SK-N-SH treated with all-trans-retinoic acid at 6 μM for 48 hours (cell line): Measurements from ENCODE around the gene EAPP.
A peak's percentile ranks its signal among the peaks of the same experiment; 100 is the strongest.
"Not testable (repeated sequence)": the region's sequence is repeated elsewhere in the genome, so short reads cannot be mapped to it uniquely, and the experiment has no call there.

Experiments
- ATAC-seq: fragments of 200-7000 bp; cut with Tn5 transposase; 3 replicates; pipeline ENCODE4 v1.9.1; 2020; ENCODE audit warnings: mild to moderate bottlenecking, moderate library complexity
- ARNTL ChIP-seq: fragments of 450-650 bp; formaldehyde crosslinking; IDR thresholded peaks from 2 replicates; pipeline ENCODE4 v1.5.0; 2020; ENCODE audit warnings: low read depth, mild to moderate bottlenecking, moderate library complexity, borderline replicate concordance
- BACH2 ChIP-seq: fragments of 250-450 bp; sonication (Bioruptor Pico); IDR thresholded peaks from 2 replicates; pipeline ENCODE4 v1.9.0; 2021; ENCODE audit warnings: mild to moderate bottlenecking, borderline replicate concordance
- CSDC2 ChIP-seq: fragments of 250-450 bp; sonication (Bioruptor Pico); IDR thresholded peaks from 2 replicates; pipeline ENCODE4 v1.5.0; 2020; ENCODE audit warnings: mild to moderate bottlenecking, moderate library complexity
- ESRRG ChIP-seq: fragments of 250-450 bp; sonication (Bioruptor Pico); IDR thresholded peaks from 2 replicates; pipeline ENCODE4 v1.6.1; 2021; ENCODE audit warnings: mild to moderate bottlenecking
- GLIS3 ChIP-seq: fragments of 250-450 bp; sonication (Bioruptor Pico); IDR thresholded peaks from 2 replicates; pipeline ENCODE4 v1.5.0; 2020; ENCODE audit warnings: mild to moderate bottlenecking, moderate library complexity
- ISL1 ChIP-seq: fragments of 250-450 bp; sonication (Bioruptor Pico); IDR thresholded peaks from 2 replicates; pipeline ENCODE4 v2.1.2; 2022; ENCODE audit warnings: mild to moderate bottlenecking, moderate library complexity
- OSR1 ChIP-seq: fragments of 250-450 bp; sonication (Bioruptor Pico); IDR thresholded peaks from 2 replicates; pipeline ENCODE4 v1.8.0; 2022; ENCODE audit warnings: moderate library complexity, mild to moderate bottlenecking, inconsistent platforms
- PPARA ChIP-seq: fragments of 250-450 bp; sonication (Bioruptor Pico); IDR thresholded peaks from 2 replicates; pipeline ENCODE4 v1.5.0; 2020; ENCODE audit warnings: mild to moderate bottlenecking, borderline replicate concordance
- RARB ChIP-seq: fragments of 250-450 bp; sonication (Bioruptor Pico); IDR thresholded peaks from 2 replicates; pipeline ENCODE4 v1.8.0; 2021; ENCODE audit warnings: mild to moderate bottlenecking, moderate library complexity
- TOX ChIP-seq: fragments of 250-450 bp; sonication (Bioruptor Pico); IDR thresholded peaks from 2 replicates; pipeline ENCODE4 v1.8.0; 2021; ENCODE audit warnings: mild to moderate bottlenecking, moderate library complexity, borderline replicate concordance
- ZC3H10 ChIP-seq: fragments of 250-450 bp; sonication (Bioruptor Pico); IDR thresholded peaks from 2 replicates; pipeline ENCODE4 v1.5.1; 2021; ENCODE audit warnings: mild to moderate bottlenecking, moderate library complexity
- ZFP3 ChIP-seq: fragments of 250-450 bp; sonication (Bioruptor Pico); IDR thresholded peaks from 2 replicates; pipeline ENCODE4 v1.5.0; 2020; ENCODE audit warnings: mild to moderate bottlenecking, moderate library complexity
- ZFP30 ChIP-seq: fragments of 450-650 bp; formaldehyde crosslinking; IDR thresholded peaks from 2 replicates; pipeline ENCODE4 v1.5.0; 2022; ENCODE audit warnings: mild to moderate bottlenecking, moderate library complexity
- ZNF565 ChIP-seq: fragments of 450-650 bp; formaldehyde crosslinking; conservative IDR thresholded peaks from 2 replicates; pipeline ENCODE4 v1.5.0; 2020; ENCODE audit warnings: low read depth, mild to moderate bottlenecking, moderate library complexity
- ZNF70 ChIP-seq: fragments of 450-650 bp; formaldehyde crosslinking; IDR thresholded peaks from 2 replicates; pipeline ENCODE4 v1.5.0; 2020; ENCODE audit warnings: mild to moderate bottlenecking, moderate library complexity
- ZNF8 ChIP-seq: fragments of 450-650 bp; formaldehyde crosslinking; IDR thresholded peaks from 2 replicates; pipeline ENCODE4 v1.5.0; 2020; ENCODE audit warnings: mild to moderate bottlenecking, moderate library complexity
- TF ChIP-seq, protein P1 (sequence below): fragments of 250-450 bp; sonication (Bioruptor Pico); IDR thresholded peaks from 2 replicates; pipeline ENCODE4 v1.8.0; 2020; ENCODE audit warnings: mild to moderate bottlenecking, moderate library complexity, borderline replicate concordance
- TF ChIP-seq, protein P2 (sequence below): fragments of 250-450 bp; sonication (Bioruptor Pico); IDR thresholded peaks from 2 replicates; pipeline ENCODE4 v1.5.1; 2020; ENCODE audit warnings: low read depth, mild to moderate bottlenecking, moderate library complexity
- TF ChIP-seq, protein P3 (sequence below): fragments of 250-450 bp; sonication (Bioruptor Pico); IDR thresholded peaks from 2 replicates; pipeline ENCODE4 v1.8.0; 2021; ENCODE audit warnings: low read depth, mild to moderate bottlenecking, moderate library complexity, borderline replicate concordance
- TF ChIP-seq, protein P4 (sequence below): fragments of 250-450 bp; sonication (Bioruptor Pico); IDR thresholded peaks from 2 replicates; pipeline ENCODE4 v1.5.0; 2020; ENCODE audit warnings: mild to moderate bottlenecking, moderate library complexity

Gene EAPP

DNA sequence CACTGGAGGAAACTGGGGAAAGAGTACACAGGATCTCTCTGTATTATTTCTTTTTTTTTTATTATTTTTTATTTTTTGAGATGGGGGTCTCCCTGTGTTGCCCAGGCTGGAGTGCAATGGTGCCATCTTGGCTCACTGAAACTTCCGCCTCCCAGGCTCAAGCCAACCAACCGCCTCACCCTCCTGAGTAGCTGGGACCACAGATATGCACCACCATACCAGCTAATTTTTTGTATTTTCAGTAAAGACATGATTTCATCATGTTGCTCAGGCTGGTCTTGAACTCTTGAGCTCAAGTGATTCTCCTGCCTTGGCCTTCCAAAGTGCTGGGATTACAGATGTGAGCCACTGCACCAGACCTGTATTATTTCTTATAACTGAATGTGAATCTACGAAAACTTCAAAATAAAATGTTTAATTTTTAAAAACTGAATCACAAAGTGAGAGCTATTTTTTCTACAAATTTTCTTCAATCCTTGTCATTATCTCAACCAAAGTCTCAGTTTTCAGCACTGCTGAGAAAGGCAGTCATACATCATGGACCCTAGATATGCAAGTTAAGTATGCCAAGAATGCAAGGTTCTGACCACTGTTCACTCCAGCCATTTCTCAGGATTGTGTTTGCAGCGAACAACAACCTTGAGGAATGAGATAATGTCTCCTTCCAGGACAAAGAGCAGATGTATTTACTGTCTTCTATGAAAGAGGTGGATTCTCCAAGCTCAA is 2.4 kb downstream of the EAPP start:
- ATAC-seq = peak; percentile 14; the same call in 2 of the 3 replicates
- TF ChIP-seq ISL1 (CRISPR knock-in tag) (peak; percentile 29; the same call in 1 of the 2 replicates), ESRRG (CRISPR knock-in tag) (no peak)

DNA sequence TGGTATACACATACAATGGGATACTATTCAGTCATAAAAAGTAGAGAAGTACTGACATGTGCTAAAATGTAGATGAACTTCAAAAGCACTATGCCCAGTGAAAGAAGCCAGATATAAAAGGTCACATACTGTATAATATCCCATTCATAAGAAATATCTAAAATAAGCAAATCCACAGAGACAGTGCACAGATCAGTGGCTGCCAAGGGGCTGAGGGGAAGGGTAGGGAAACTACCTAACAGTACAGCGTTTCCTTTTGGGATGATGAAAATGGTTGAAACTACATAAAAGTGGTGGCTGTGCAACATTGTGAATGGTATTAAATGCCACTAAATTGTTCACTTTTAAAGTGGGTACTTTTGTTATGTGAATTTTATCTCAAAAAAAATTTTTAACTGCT is 11.9 kb downstream of the EAPP start:
- no peak for ATAC-seq
- TF ChIP-seq PPARA (CRISPR knock-in tag) (no peak), ZNF565 (CRISPR knock-in tag) (no peak), TOX (CRISPR knock-in tag) (no peak), RARB (CRISPR knock-in tag) (no peak), ZNF8 (CRISPR knock-in tag) (no peak), ZC3H10 (no peak), ISL1 (CRISPR knock-in tag) (no peak), ARNTL (CRISPR knock-in tag) (no peak), BACH2 (no peak), GLIS3 (CRISPR knock-in tag) (no peak), ZNF70 (CRISPR knock-in tag) (no peak), ZFP3 (CRISPR knock-in tag) (no peak)
- TF ChIP-seq, protein P1, sequence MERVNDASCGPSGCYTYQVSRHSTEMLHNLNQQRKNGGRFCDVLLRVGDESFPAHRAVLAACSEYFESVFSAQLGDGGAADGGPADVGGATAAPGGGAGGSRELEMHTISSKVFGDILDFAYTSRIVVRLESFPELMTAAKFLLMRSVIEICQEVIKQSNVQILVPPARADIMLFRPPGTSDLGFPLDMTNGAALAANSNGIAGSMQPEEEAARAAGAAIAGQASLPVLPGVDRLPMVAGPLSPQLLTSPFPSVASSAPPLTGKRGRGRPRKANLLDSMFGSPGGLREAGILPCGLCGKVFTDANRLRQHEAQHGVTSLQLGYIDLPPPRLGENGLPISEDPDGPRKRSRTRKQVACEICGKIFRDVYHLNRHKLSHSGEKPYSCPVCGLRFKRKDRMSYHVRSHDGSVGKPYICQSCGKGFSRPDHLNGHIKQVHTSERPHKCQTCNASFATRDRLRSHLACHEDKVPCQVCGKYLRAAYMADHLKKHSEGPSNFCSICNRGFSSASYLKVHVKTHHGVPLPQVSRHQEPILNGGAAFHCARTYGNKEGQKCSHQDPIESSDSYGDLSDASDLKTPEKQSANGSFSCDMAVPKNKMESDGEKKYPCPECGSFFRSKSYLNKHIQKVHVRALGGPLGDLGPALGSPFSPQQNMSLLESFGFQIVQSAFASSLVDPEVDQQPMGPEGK (CRISPR knock-in tag) = no peak

DNA sequence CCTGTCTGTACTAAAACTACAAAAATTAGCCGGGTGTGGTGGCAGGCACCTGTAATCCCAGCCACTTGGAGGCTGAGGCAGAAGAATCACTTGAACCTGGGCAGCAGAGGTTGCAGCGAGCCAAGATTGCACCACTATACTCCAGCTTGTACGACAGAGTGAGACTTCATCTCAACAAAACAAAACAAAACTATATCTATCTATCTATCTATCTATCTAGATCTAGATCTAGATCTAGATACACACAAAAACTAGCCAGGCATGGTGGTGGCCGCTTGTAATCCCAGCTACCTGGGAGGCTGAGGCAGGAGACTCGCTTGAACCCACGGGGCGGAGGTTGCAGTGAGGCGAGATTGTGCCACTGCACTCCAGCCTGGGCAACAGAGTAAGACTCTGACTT is 15.3 kb downstream of the EAPP start:
- not testable (repeated sequence) for ATAC-seq

DNA sequence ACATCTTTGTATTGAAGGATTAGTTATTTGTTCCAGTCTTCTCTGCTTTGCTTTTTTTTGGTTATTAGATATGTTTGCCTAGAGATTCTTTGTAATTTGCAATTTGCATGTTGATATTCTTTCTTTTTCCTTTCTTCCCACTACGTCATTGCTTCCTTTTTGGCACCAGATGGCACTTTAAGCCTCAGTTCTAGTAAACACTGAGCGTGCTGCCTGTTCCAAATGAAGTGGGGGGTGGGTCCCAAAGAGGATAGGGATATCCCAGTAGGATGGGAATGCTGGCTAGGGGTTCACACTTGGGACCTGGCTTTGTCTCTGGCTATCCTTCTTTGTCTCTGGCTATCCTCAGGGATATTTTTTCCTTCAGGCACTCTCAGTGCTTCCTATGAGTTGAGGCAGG is 17.0 kb downstream of the EAPP start:
- no peak for ATAC-seq
- no peak for TF ChIP-seq OSR1 (CRISPR knock-in tag)
- no peak for TF ChIP-seq ISL1 (CRISPR knock-in tag)
- no peak for TF ChIP-seq CSDC2 (CRISPR knock-in tag)
- TF ChIP-seq, protein P2, sequence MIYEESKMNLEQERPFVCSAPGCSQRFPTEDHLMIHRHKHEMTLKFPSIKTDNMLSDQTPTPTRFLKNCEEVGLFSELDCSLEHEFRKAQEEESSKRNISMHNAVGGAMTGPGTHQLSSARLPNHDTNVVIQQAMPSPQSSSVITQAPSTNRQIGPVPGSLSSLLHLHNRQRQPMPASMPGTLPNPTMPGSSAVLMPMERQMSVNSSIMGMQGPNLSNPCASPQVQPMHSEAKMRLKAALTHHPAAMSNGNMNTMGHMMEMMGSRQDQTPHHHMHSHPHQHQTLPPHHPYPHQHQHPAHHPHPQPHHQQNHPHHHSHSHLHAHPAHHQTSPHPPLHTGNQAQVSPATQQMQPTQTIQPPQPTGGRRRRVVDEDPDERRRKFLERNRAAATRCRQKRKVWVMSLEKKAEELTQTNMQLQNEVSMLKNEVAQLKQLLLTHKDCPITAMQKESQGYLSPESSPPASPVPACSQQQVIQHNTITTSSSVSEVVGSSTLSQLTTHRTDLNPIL (CRISPR knock-in tag) = no peak
- TF ChIP-seq GLIS3 (CRISPR knock-in tag) = no peak
- TF ChIP-seq, protein P3, sequence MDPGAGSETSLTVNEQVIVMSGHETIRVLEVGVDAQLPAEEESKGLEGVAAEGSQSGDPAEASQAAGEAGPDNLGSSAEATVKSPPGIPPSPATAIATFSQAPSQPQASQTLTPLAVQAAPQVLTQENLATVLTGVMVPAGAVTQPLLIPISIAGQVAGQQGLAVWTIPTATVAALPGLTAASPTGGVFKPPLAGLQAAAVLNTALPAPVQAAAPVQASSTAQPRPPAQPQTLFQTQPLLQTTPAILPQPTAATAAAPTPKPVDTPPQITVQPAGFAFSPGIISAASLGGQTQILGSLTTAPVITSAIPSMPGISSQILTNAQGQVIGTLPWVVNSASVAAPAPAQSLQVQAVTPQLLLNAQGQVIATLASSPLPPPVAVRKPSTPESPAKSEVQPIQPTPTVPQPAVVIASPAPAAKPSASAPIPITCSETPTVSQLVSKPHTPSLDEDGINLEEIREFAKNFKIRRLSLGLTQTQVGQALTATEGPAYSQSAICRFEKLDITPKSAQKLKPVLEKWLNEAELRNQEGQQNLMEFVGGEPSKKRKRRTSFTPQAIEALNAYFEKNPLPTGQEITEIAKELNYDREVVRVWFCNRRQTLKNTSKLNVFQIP (CRISPR knock-in tag) = no peak
- TF ChIP-seq, protein P4, sequence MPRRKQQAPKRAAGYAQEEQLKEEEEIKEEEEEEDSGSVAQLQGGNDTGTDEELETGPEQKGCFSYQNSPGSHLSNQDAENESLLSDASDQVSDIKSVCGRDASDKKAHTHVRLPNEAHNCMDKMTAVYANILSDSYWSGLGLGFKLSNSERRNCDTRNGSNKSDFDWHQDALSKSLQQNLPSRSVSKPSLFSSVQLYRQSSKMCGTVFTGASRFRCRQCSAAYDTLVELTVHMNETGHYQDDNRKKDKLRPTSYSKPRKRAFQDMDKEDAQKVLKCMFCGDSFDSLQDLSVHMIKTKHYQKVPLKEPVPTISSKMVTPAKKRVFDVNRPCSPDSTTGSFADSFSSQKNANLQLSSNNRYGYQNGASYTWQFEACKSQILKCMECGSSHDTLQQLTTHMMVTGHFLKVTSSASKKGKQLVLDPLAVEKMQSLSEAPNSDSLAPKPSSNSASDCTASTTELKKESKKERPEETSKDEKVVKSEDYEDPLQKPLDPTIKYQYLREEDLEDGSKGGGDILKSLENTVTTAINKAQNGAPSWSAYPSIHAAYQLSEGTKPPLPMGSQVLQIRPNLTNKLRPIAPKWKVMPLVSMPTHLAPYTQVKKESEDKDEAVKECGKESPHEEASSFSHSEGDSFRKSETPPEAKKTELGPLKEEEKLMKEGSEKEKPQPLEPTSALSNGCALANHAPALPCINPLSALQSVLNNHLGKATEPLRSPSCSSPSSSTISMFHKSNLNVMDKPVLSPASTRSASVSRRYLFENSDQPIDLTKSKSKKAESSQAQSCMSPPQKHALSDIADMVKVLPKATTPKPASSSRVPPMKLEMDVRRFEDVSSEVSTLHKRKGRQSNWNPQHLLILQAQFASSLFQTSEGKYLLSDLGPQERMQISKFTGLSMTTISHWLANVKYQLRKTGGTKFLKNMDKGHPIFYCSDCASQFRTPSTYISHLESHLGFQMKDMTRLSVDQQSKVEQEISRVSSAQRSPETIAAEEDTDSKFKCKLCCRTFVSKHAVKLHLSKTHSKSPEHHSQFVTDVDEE (CRISPR knock-in tag) = no peak
- no peak for TF ChIP-seq ZNF70 (CRISPR knock-in tag)
- TF ChIP-seq RARB (CRISPR knock-in tag) = no peak
- TF ChIP-seq, protein P1 (CRISPR knock-in tag) = no peak
- TF ChIP-seq BACH2 = no peak
- no peak for TF ChIP-seq ZFP30
- no peak for TF ChIP-seq ZFP3 (CRISPR knock-in tag)

DNA sequence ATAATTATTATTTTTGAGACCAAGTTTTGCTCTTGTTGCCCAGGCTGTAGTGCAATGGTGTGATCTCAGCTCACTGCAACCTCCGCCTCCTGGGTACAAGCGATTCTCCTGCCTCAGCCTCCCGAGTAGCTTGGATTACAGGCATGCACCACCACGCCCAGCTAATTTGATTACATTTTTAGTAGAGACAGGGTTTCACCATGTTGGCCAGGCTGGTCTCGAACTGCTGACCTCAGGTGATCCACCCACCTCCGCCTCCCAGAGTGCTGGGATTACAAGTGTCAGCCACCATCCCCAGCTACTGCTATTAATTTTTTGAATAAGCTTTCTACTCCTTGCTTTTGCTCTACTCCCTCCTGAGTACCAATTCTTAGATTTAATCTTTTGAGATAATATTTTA is 18.4 kb downstream of the EAPP start:
- ATAC-seq = not testable (repeated sequence)

DNA sequence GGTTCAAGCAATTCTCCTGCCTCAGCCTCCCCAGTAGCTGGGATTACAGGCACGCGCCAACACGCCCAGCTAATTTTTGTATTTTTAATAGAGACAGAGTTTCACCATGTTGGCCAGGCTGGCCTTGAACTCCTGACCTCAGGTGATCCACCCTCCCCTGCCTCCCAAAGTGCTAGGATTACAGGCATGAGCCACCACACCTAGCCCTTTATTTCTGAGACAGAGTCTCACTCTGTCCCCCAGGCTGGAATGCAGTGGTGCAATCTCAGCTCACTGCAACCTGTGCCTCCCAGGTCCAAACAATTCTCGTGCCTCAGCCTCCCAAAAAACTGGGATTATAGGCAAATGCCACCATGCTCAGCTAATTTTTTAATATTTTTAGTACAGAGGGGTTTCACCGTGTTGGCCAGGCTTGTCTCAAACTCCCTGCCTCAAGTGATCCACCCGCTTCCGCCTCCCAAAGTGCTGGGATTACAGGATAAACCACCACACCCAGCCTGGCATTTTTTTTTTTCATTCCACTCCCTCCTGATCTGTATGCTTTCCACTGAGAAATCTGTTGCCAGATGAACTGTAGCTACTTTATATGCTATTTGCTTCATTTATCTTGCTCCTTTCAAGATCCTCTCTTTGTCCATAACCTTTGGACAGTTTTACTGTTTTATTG is 19.1 kb downstream of the EAPP start:
- not testable (repeated sequence) for ATAC-seq
